H9 (cell line): Measurements from ENCODE around the gene VSIR. TPM values are rescaled to one million over a fixed set of nuclear protein-coding genes. Genes with fewer than 3 reads are reported as not detected.

Source experiments
- DNase-seq: peaks from one replicate; pipeline ENCODE4 v3.0.0-alpha.2; 2017
- H2AFZ ChIP-seq: one replicate; pipeline ENCODE4 v1.6.1; 2013; ENCODE audit warnings: mild to moderate bottlenecking, low read length, control low read depth, moderate library complexity
- H2AK5ac ChIP-seq: 2 replicates; pipeline ENCODE4 v1.6.1; 2013; ENCODE audit warnings: low read length, control low read depth, mixed read lengths; ENCODE audit not compliant: insufficient read length
- H2BK120ac ChIP-seq: one replicate; pipeline ENCODE4 v1.6.1; 2013; ENCODE audit warnings: low read depth, mild to moderate bottlenecking, low read length, control low read depth, inconsistent platforms; ENCODE audit not compliant: poor library complexity, severe bottlenecking
- H2BK12ac ChIP-seq: 2 replicates; pipeline ENCODE4 v1.6.1; 2013; ENCODE audit warnings: low read length, control low read depth, mixed read lengths, low read depth; ENCODE audit not compliant: insufficient read length
- H2BK15ac ChIP-seq: 2 replicates; pipeline ENCODE4 v1.6.1; 2013; ENCODE audit warnings: low read depth, low read length, control low read depth
- H2BK20ac ChIP-seq: one replicate; pipeline ENCODE4 v1.6.1; 2013; ENCODE audit warnings: low read depth, mild to moderate bottlenecking, low read length, control low read depth, inconsistent platforms; ENCODE audit not compliant: poor library complexity, severe bottlenecking
- H2BK5ac ChIP-seq: 2 replicates; pipeline ENCODE4 v1.6.1; 2013; ENCODE audit warnings: low read length, control low read depth, mixed read lengths; ENCODE audit not compliant: insufficient read length
- H3K14ac ChIP-seq: 2 replicates; pipeline ENCODE4 v1.6.1; 2013; ENCODE audit warnings: low read length, control low read depth; ENCODE audit not compliant: insufficient read depth
- H3K18ac ChIP-seq: 2 replicates; pipeline ENCODE4 v1.6.1; 2013; ENCODE audit warnings: low read depth, mild to moderate bottlenecking, mixed read lengths, low read length, control low read depth; ENCODE audit not compliant: insufficient read length
- H3K23ac ChIP-seq: 2 replicates; pipeline ENCODE4 v1.6.1; 2013; ENCODE audit warnings: low read length, control low read depth, mixed read lengths, low read depth; ENCODE audit not compliant: insufficient read length
- H3K23me2 ChIP-seq: 2 replicates; pipeline ENCODE4 v1.6.1; 2013; ENCODE audit warnings: low read depth, mild to moderate bottlenecking, mixed read lengths, low read length, control low read depth; ENCODE audit not compliant: insufficient read length, poor library complexity, severe bottlenecking
- H3K27ac ChIP-seq: 2 replicates; pipeline ENCODE4 v1.5.1; 2013; ENCODE audit warnings: low read length, control low read depth, mixed read lengths, low read depth; ENCODE audit not compliant: insufficient read length
- H3K27me3 ChIP-seq: 2 replicates; pipeline ENCODE4 v1.6.1; 2013; ENCODE audit warnings: low read length, control low read depth, inconsistent platforms; ENCODE audit not compliant: insufficient read depth
- H3K4ac ChIP-seq: 2 replicates; pipeline ENCODE4 v1.6.1; 2013; ENCODE audit warnings: low read depth, mild to moderate bottlenecking, control low read depth, inconsistent platforms, low read length, moderate library complexity
- H3K4me1 ChIP-seq: 2 replicates; pipeline ENCODE4 v1.6.1; 2013; ENCODE audit warnings: low read length, control low read depth, inconsistent platforms; ENCODE audit not compliant: insufficient read depth
- H3K4me2 ChIP-seq: 2 replicates; pipeline ENCODE4 v1.6.1; 2013; ENCODE audit warnings: low read length, control low read depth, mixed read lengths; ENCODE audit not compliant: insufficient read length, insufficient read depth
- H3K56ac ChIP-seq: 2 replicates; pipeline ENCODE4 v1.6.1; 2013; ENCODE audit warnings: low read depth, mild to moderate bottlenecking, mixed read lengths, low read length, control low read depth; ENCODE audit not compliant: insufficient read length
- H3K79me1 ChIP-seq: 2 replicates; pipeline ENCODE4 v1.6.1; 2013; ENCODE audit warnings: low read depth, mild to moderate bottlenecking, moderate library complexity, low read length, control low read depth, inconsistent platforms; ENCODE audit not compliant: insufficient read depth, poor library complexity, severe bottlenecking
- H3K79me2 ChIP-seq: 2 replicates; pipeline ENCODE4 v1.6.1; 2013; ENCODE audit warnings: low read length, control low read depth, inconsistent platforms; ENCODE audit not compliant: insufficient read depth
- H3K9ac ChIP-seq: 2 replicates; pipeline ENCODE4 v1.6.1; 2013; ENCODE audit warnings: low read length, control low read depth, mixed read lengths; ENCODE audit not compliant: insufficient read length; ENCODE audit errors: extremely low read depth
- H3K9me3 ChIP-seq: one replicate; pipeline ENCODE4 v1.6.1; 2013; ENCODE audit warnings: low read depth, low read length, inconsistent platforms; ENCODE audit not compliant: control insufficient read depth
- H3T11ph ChIP-seq: one replicate; pipeline ENCODE4 v1.6.1; 2013; ENCODE audit warnings: mild to moderate bottlenecking, low read length, control low read depth, inconsistent platforms
- H4K20me1 ChIP-seq: one replicate; pipeline ENCODE4 v1.6.1; 2013; ENCODE audit not compliant: control insufficient read depth, insufficient read length, insufficient read depth
- H4K5ac ChIP-seq: 2 replicates; pipeline ENCODE4 v1.6.1; 2013; ENCODE audit warnings: low read depth, mild to moderate bottlenecking, mixed read lengths, low read length, control low read depth; ENCODE audit not compliant: insufficient read length
- H4K8ac ChIP-seq: replicated peaks from 2 replicates; pipeline ENCODE4 v1.6.1; 2013; ENCODE audit warnings: low read length, control low read depth, mixed read lengths, low read depth; ENCODE audit not compliant: insufficient read length
- H4K91ac ChIP-seq: 2 replicates; pipeline ENCODE4 v1.6.1; 2013; ENCODE audit warnings: low read depth, mild to moderate bottlenecking, moderate library complexity, mixed read lengths, low read length, control low read depth; ENCODE audit not compliant: insufficient read length
- H3K27ac Mint-ChIP-seq, 3 experiments: 2 replicates in 2 of 3; 3 replicates in 1 of 3; pipeline ENCODE4 v1.8.0; 2020 to 2021; ENCODE audit warnings: mixed read lengths in 3 of 3, mild to moderate bottlenecking in 1 of 3, moderate library complexity in 1 of 3
- H3K27me3 Mint-ChIP-seq: 2 replicates; pipeline ENCODE4 v1.8.0; 2021; ENCODE audit warnings: low read depth, mild to moderate bottlenecking, moderate library complexity, mixed read lengths
- H3K36me3 Mint-ChIP-seq, 3 experiments: 2 replicates in 2 of 3; 3 replicates in 1 of 3; pipeline ENCODE4 v1.8.0; 2020 to 2021; ENCODE audit warnings: low read depth in 3 of 3, mixed read lengths in 3 of 3; ENCODE audit not compliant: insufficient read depth in 1 of 3
- H3K4me1 Mint-ChIP-seq, 2 experiments: 2 replicates each; pipeline ENCODE4 v1.8.0; 2020; ENCODE audit warnings: mixed read lengths in 2 of 2
- H3K4me3 Mint-ChIP-seq, 2 experiments: 2 replicates in 1 of 2; 3 replicates in 1 of 2; pipeline ENCODE4 v1.8.0; 2020 to 2021; ENCODE audit warnings: mild to moderate bottlenecking in 2 of 2, mixed read lengths in 2 of 2, moderate library complexity in 1 of 2
- H3K9me3 Mint-ChIP-seq, 2 experiments: 2 replicates in 1 of 2; 3 replicates in 1 of 2; pipeline ENCODE4 v1.8.0; 2020; ENCODE audit warnings: mild to moderate bottlenecking in 2 of 2, mixed read lengths in 2 of 2, moderate library complexity in 1 of 2
- WGBS: extraction: QIAGEN DNeasy Blood & Tissue Kit; methylation state at CpG from one replicate; pipeline ENCODE4 v1.1.7; 2013; ENCODE audit warnings: missing lambda C conversion rate, low lambda C conversion rate, mixed read lengths; ENCODE audit not compliant: insufficient read length; ENCODE audit errors: extremely low coverage; 5-methylcytosine and 5-hydroxymethylcytosine counted together
- total RNA-seq: library from RNA; stranded (reverse); gene quantifications from 2 replicates; pipeline ENCODE4 v1.2.1, GENCODE V29; 2021
- TF ChIP-seq, protein P1 (sequence below): fragments of 200-600 bp; sonication (generic); conservative IDR thresholded peaks from 3 replicates; pipeline ENCODE4 v1.8.0; 2021; ENCODE audit warnings: antibody characterized with exemption, mild to moderate bottlenecking

Gene VSIR
- total RNA-seq, 1 experiment from 2014 or later = 0.11 TPM

DNA sequence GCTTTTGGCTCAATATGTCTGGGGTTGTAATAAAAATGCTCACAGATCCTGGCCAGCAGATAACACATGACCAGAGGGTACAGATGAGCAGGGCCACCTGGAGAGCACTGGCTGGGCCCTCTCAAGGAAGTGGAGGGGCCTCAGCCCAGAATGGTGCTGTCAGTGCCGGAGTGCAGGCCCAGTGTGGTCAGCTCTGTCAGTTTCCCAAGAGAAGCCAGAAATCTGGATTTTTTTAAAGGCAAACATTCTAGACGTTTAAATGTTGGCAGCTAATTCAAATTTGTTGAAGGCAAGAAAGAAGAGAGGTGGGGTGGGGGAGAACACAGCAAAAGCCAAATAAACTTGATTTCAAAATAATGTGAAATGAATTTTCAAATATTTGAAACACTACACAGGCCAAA, 55.8 kb downstream of the VSIR start:
- Histone ChIP-seq H3K23me2 (no peaks in the 10 kb centered on the region), H2BK120ac (no peak overlapping the region), H4K20me1 (no peaks in the 10 kb centered on the region), H4K8ac (no peak overlapping the region), H3K9ac (no peak overlapping the region), H3K4me1 (no peaks in the 10 kb centered on the region), H4K91ac (no peak overlapping the region), H3K56ac (no peak overlapping the region), H3K9me3 (no peaks in the 10 kb centered on the region), H2BK20ac (no peak overlapping the region), H3K4ac (no peak overlapping the region), H2AFZ (no peak overlapping the region), H3K18ac (no peak overlapping the region), H3K14ac (no peak overlapping the region), H3K23ac (no peak overlapping the region), H3K79me2 (no peaks in the 10 kb centered on the region), H4K5ac (no peak overlapping the region), H2BK12ac (no peak overlapping the region), H3K27me3 (no peaks in the 10 kb centered on the region; the same call in 1 of the 2 replicates), H2AK5ac (no peak overlapping the region), H3K4me2 (no peak overlapping the region), H2BK5ac (no peak overlapping the region), H2BK15ac (no peak overlapping the region), H3T11ph (no peak overlapping the region), H3K27ac (no peak overlapping the region), H3K79me1 (no peaks in the 10 kb centered on the region)
- WGBS = no CpG with 5 or more reads among the region's 2 CpGs
- Mint-ChIP-seq H3K4me3 (no peak overlapping the region), H3K27me3 (peaks cover 21% of the 10 kb centered on the region), H3K9me3 (no peaks in the 10 kb centered on the region), H3K27ac (0 out of 7 replicates have a peak overlapping the region, but pooled peaks of 1 of the 3 experiments have one; percentile 9), H3K36me3 (no peaks in the 10 kb centered on the region; a peak in 1 of 7 replicates), H3K4me1 (peaks cover 11 to 35% of the 10 kb centered on the region in 2 experiments)
- DNase-seq = no peak
- TF ChIP-seq, protein P1, sequence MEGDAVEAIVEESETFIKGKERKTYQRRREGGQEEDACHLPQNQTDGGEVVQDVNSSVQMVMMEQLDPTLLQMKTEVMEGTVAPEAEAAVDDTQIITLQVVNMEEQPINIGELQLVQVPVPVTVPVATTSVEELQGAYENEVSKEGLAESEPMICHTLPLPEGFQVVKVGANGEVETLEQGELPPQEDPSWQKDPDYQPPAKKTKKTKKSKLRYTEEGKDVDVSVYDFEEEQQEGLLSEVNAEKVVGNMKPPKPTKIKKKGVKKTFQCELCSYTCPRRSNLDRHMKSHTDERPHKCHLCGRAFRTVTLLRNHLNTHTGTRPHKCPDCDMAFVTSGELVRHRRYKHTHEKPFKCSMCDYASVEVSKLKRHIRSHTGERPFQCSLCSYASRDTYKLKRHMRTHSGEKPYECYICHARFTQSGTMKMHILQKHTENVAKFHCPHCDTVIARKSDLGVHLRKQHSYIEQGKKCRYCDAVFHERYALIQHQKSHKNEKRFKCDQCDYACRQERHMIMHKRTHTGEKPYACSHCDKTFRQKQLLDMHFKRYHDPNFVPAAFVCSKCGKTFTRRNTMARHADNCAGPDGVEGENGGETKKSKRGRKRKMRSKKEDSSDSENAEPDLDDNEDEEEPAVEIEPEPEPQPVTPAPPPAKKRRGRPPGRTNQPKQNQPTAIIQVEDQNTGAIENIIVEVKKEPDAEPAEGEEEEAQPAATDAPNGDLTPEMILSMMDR = no peak
